Measurements from ENCODE around the gene OXER1. TPM values are rescaled to one million over a fixed set of nuclear protein-coding genes. Genes with fewer than 3 reads are reported as not detected.

The OXER1 gene
- total and polyA plus RNA-seq, 2 of the 13 experiments (the other 11 are each of a cell fraction or from before 2014, with no cell fraction given), result 8.0 to 9.0 TPM

DNA sequence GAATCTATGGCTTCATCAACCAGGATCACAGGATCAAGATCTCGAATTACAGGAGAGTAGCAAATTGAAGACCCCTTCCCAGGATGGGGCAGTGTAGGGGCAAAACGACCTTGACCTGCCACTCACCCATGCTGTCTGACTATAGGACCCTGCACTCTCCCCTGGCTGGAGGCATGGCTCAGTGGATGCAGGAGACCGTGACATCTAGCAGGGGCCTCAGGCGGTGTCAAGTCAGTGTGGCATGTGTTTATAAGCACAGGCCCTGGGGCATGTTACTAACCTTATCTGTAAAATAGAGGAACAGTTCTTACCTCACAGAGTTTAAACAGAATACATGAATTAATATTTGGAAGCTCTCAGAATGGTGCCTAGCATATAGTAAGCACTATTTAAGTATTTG is 24.9 kb upstream of the OXER1 start:
- CTCF ChIA-PET (ENCODE audit: low intra/inter-chr PET ratio, low total read pairs), result no interaction called here
- FAIRE-seq, result no peak
- intact Hi-C loops (cut with micrococcal nuclease; ENCODE audit: unreplicated experiment), result no loop called here
- POLR2A ChIA-PET, result interaction anchor here (1.1 to 3.1 kb wide), 4 partner anchors 7 to 22 kb away, joined by 3 to 28 read pairs (median 14); no protein-coding TSS in a partner anchor
- H3K4me1 ChIP-seq (ENCODE audit: insufficient read depth, low read length), result peaks cover 81% of the 10 kb centered on the region
- peaks cover 26% of the 10 kb centered on the region for H3K79me2 ChIP-seq (ENCODE audit: insufficient read depth, low read length)
- H3K9me3 ChIP-seq (ENCODE audit: low read length), result no peaks in the 10 kb centered on the region
- no TSS peak for BruUV-seq (replicated peaks)
- peaks cover 0 to 2% of the 10 kb centered on the region in 2 experiments; a peak in 1 of 5 replicates for H3K36me3 ChIP-seq (replicated peaks in 1 of 2; ENCODE audit: control insufficient read depth in 1 of 2, insufficient read depth in 2 of 2, low read length in 2 of 2)
- H3K9ac ChIP-seq (ENCODE audit: insufficient read depth, low read depth, low read length), result no peak overlapping the region
- no peaks in the 10 kb centered on the region; a peak in 1 of 5 replicates for H3K27me3 ChIP-seq (ENCODE audit: control insufficient read depth in 1 of 2, insufficient read depth in 2 of 2, low read length in 2 of 2)
- H4K20me1 ChIP-seq (ENCODE audit: insufficient read depth, low read length), result no peaks in the 10 kb centered on the region
- in situ Hi-C loops (cut with HindIII; ENCODE audit: extremely low pct_ligation_motif_present, low pct_unique_long_range_greater_than_20kb), result no loop called here
- H3K4me2 ChIP-seq (ENCODE audit: low read depth, low read length), result 0 out of 2 replicates have a peak overlapping the region, but pooled peaks have one; percentile 54
- H3K27ac ChIP-seq (ENCODE audit: extremely low read length, insufficient read depth, low read length), result peak overlapping the region; percentile 67
- no peak for ATAC-seq
- no peak for DNase-seq (ENCODE audit: low spot score)
- 59% methylated on average over 4 of the region's 4 CpGs for WGBS (ENCODE audit: low lambda C conversion rate)
- H3K4me3 ChIP-seq (replicated peaks in 1 of 3; ENCODE audit: insufficient read depth in 1 of 3, low read depth in 2 of 3, low read length in 3 of 3), result no peak overlapping the region
- no peak overlapping the region for H2AFZ ChIP-seq (ENCODE audit: low read length)
- TF ChIP-seq, protein P1, sequence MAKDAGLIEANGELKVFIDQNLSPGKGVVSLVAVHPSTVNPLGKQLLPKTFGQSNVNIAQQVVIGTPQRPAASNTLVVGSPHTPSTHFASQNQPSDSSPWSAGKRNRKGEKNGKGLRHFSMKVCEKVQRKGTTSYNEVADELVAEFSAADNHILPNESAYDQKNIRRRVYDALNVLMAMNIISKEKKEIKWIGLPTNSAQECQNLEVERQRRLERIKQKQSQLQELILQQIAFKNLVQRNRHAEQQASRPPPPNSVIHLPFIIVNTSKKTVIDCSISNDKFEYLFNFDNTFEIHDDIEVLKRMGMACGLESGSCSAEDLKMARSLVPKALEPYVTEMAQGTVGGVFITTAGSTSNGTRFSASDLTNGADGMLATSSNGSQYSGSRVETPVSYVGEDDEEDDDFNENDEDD (CRISPR knock-in tag; IDR thresholded peaks at IDR 0.05; ENCODE audit: borderline replicate concordance), result no peak
- TF ChIP-seq TOPORS (CRISPR knock-in tag; IDR thresholded peaks at IDR 0.05) (0 out of 2 replicates have a peak, but pooled peaks have one; percentile 14), CENPX (CRISPR knock-in tag; IDR thresholded peaks at IDR 0.05) (no peak), ZNF205 (CRISPR knock-in tag; IDR thresholded peaks at IDR 0.05) (no peak), NR2F1 (CRISPR knock-in tag; IDR thresholded peaks at IDR 0.05) (no peak), SALL1 (CRISPR knock-in tag; IDR thresholded peaks at IDR 0.05) (peak; percentile 10; the same call in 1 of the 2 replicates), MYNN (CRISPR knock-in tag; IDR thresholded peaks at IDR 0.05; ENCODE audit: low read depth) (no peak), ZNF670 (CRISPR knock-in tag; IDR thresholded peaks at IDR 0.05; ENCODE audit: borderline replicate concordance) (no peak), NR2F6 (IDR thresholded peaks at IDR 0.05) (no peak), NR2F6 (CRISPR knock-in tag; IDR thresholded peaks at IDR 0.05) (0 out of 2 replicates have a peak, but pooled peaks have one; percentile 8), ZNF274 (CRISPR knock-in tag; IDR thresholded peaks at IDR 0.05) (no peak), SPEN (CRISPR knock-in tag; IDR thresholded peaks at IDR 0.05; ENCODE audit: low read depth) (no peak), RXRB (CRISPR knock-in tag; IDR thresholded peaks at IDR 0.05; ENCODE audit: borderline replicate concordance) (peak; percentile 25; the same call in 1 of the 2 replicates), ZNF746 (CRISPR knock-in tag; IDR thresholded peaks at IDR 0.05) (no peak), KAT8 (CRISPR knock-in tag; IDR thresholded peaks at IDR 0.05) (no peak), SIX1 (CRISPR knock-in tag; IDR thresholded peaks at IDR 0.05; ENCODE audit: borderline replicate concordance) (no peak), ZNF12 (CRISPR knock-in tag; IDR thresholded peaks at IDR 0.05) (no peak)
- TF ChIP-seq, protein P2, sequence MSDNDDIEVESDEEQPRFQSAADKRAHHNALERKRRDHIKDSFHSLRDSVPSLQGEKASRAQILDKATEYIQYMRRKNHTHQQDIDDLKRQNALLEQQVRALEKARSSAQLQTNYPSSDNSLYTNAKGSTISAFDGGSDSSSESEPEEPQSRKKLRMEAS (IDR thresholded peaks at IDR 0.05), result peak; percentile 45
- TF ChIP-seq, protein P3, sequence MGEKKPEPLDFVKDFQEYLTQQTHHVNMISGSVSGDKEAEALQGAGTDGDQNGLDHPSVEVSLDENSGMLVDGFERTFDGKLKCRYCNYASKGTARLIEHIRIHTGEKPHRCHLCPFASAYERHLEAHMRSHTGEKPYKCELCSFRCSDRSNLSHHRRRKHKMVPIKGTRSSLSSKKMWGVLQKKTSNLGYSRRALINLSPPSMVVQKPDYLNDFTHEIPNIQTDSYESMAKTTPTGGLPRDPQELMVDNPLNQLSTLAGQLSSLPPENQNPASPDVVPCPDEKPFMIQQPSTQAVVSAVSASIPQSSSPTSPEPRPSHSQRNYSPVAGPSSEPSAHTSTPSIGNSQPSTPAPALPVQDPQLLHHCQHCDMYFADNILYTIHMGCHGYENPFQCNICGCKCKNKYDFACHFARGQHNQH (CRISPR knock-in tag; IDR thresholded peaks at IDR 0.05), result no peak
- TF ChIP-seq, protein P4, sequence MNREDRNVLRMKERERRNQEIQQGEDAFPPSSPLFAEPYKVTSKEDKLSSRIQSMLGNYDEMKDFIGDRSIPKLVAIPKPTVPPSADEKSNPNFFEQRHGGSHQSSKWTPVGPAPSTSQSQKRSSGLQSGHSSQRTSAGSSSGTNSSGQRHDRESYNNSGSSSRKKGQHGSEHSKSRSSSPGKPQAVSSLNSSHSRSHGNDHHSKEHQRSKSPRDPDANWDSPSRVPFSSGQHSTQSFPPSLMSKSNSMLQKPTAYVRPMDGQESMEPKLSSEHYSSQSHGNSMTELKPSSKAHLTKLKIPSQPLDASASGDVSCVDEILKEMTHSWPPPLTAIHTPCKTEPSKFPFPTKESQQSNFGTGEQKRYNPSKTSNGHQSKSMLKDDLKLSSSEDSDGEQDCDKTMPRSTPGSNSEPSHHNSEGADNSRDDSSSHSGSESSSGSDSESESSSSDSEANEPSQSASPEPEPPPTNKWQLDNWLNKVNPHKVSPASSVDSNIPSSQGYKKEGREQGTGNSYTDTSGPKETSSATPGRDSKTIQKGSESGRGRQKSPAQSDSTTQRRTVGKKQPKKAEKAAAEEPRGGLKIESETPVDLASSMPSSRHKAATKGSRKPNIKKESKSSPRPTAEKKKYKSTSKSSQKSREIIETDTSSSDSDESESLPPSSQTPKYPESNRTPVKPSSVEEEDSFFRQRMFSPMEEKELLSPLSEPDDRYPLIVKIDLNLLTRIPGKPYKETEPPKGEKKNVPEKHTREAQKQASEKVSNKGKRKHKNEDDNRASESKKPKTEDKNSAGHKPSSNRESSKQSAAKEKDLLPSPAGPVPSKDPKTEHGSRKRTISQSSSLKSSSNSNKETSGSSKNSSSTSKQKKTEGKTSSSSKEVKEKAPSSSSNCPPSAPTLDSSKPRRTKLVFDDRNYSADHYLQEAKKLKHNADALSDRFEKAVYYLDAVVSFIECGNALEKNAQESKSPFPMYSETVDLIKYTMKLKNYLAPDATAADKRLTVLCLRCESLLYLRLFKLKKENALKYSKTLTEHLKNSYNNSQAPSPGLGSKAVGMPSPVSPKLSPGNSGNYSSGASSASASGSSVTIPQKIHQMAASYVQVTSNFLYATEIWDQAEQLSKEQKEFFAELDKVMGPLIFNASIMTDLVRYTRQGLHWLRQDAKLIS (CRISPR knock-in tag; IDR thresholded peaks at IDR 0.05), result no peak
- TF ChIP-seq, protein P5, sequence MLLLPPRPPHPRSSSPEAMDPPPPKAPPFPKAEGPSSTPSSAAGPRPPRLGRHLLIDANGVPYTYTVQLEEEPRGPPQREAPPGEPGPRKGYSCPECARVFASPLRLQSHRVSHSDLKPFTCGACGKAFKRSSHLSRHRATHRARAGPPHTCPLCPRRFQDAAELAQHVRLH (CRISPR knock-in tag; IDR thresholded peaks at IDR 0.05; ENCODE audit: borderline replicate concordance, low read depth), result no peak
